GM19193 (cell line): Measurements from ENCODE around the gene CD101.

ENCODE experiments used
- POLR2A ChIP-seq: IDR thresholded peaks from 4 replicates; pipeline ENCODE4 v1.6.1; 2011; ENCODE audit not compliant: insufficient read depth, insufficient read length; ENCODE audit errors: extremely low read depth

The CD101 gene

DNA sequence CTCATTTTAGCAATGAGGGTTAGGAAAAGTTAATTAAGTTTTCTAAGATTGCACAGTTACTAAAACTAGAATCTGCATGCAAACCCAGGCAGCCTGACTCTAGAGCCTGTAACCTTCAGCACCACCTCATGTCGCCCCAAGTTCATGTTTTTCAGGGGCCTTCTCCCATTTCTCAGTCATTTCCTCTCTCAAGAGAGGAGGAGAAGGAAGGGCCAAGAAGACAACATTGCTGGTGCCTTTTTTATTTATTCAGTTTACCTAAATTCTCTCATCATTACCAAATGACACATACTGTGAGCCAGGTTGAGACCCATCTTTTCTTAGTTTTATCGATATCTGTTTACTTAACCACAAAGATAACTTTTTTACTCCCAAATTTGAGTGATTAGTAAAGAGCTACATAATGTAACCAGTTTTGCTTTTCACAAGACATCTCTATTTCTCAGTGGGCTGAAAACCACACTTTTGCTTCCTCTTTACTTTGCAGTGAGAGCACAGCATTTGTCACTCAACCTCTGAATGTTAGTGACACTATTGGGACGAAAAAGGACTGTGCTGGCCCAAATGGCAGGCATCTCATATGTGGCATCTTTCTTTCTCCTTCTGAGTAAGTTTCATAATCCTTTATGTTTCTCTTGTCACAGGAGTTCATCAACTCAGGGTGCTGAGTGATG, at the start of gene CD101:
CD101 (plus strand) TSS at position 507 of the 674 bp plus-strand sequence; CDS start at position 565, 58 bp downstream.
- TF ChIP-seq POLR2A: no peak

DNA sequence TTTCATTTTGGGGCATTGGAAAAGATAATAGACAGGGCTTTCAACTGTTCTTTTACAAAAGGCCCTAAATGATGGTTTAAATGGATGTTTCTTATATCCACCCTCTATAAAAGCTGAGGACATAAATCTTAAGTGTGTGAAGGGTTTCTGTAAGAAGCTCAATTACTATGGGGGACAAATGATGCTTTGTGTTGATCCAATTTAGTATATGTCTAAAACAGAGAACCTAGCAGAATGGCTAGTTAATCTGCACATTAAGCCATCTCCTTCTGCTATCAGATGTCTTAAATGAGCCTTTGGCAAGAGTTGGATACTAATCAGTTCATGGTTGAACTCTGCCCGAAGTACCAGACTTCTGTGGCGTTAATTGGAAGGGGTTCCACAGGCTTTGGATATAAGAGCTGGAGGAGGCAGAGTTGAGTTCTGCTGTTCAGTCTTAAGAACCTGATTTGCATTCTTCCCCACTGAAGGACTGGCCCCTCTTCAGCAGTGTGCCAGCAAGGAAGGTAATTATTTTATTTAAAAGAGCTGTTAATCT, 48.8 kb upstream of the CD101 start:
- no peak for TF ChIP-seq POLR2A

DNA sequence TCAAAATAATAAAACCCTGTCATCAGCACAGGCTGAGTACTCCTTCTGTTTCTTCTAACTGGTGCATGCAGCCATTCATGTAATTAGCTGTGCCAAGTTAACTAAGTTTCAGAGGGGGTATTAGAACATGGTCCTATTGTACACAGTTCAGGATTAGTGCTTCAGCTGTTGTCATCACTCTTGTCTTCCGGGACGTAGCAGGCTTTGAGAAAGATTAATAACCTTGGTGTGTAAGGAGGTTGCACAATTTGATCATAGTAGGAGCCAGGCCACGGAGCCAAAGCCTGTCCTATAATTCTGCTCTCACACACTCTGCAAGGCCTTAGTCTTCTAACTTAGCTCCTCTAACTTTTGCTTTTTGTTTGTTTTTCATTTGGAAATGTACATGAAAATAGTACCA, 47.1 kb upstream of the CD101 start:
- no peak for TF ChIP-seq POLR2A

DNA sequence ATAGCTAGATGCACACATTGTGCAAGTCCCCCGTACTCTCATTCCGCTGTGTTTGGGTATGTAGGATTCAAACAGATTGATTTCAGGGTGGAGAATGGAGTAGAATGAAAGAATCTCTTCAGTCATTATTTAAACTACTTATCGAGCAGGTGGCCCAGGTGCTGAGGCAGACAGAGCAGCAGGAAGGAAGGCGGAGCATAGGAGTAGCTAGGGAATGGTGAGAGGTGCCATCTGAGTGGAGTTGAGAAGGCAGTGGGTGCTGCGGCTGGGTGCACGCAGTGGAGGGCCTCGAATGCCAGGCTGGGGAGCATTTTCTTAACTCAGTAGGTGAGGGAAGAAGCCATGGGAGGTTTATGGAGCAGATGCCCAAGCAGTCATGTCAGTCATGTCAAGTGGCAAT, 45.2 kb upstream of the CD101 start:
- no peak for TF ChIP-seq POLR2A

DNA sequence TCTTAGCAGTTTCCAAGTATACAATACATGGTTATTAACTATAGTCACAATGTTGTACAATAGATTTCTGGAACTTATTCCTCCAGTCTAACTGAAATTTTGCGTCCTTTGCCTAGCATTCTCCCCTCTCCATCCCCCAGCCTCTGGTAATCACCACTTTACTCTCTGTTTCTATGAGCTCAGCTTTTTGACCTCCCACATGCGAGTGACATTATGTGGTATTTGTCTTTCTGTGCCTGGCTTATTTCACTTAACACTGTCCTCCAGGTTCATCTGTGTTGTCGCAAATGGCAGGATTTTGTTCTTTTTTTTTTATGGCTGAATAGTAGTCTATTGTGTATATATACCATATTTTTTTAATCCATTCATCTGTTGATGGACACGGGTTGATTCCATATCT, 43.9 kb upstream of the CD101 start:
- TF ChIP-seq POLR2A: no peak

DNA sequence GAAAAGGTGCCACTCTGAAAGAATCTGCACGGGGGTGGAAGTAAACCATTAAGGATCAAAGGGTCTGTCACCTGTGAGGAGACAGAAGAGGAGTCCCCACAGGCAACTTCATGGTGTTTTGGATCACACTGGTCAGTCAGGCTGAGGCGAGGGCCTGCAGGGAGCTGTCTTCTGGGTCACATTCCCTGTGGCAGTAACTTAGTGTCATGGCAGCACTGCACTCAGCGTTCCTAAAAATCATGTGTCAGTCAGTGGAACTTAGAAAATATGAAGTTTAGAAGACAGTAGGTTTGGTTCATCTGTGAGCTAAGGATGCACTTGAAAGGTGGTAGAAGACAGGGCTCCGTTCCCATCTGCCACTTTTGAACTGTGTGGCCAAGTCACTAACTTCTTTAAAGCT, 43.5 kb upstream of the CD101 start:
- TF ChIP-seq POLR2A: no peak

DNA sequence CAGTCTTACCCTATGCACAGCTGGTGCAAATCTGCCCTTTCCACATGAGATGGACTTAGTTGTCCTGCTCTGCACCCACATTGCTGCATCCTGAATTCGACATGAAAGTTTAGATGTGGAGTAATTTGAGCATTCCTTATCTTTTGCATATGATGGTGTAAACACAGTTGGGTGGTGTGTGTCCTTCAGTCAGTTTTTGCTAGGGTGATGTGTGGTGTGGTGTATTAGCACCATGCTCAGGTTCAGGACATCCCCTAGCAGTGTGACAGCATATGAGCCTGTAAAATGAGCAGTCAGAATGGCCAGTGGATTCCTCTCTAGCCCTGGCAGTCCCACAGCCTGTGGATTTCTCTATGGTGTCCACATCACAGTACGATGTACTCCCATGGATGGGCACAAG, 42.6 kb upstream of the CD101 start:
- TF ChIP-seq POLR2A: no peak

DNA sequence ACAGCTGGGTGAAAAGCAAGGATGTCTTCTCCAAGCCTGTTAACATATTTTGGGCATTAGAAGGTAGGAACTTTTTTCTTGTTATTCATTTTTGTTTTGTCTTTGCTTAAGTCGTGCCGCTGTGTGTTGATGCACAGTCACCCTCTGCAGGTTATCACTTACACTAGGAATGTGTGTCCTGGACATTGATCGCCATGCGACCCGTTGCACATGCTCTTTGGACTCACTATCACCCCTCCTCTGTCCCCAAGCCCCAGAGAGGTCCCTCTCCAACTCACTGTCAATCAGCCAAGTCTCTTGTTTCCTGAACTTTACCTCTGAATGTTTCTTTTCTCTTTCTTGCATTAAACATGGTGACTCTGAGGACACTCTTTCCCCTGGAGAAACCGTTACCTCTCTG, 40.0 kb upstream of the CD101 start:
- no peak for TF ChIP-seq POLR2A

DNA sequence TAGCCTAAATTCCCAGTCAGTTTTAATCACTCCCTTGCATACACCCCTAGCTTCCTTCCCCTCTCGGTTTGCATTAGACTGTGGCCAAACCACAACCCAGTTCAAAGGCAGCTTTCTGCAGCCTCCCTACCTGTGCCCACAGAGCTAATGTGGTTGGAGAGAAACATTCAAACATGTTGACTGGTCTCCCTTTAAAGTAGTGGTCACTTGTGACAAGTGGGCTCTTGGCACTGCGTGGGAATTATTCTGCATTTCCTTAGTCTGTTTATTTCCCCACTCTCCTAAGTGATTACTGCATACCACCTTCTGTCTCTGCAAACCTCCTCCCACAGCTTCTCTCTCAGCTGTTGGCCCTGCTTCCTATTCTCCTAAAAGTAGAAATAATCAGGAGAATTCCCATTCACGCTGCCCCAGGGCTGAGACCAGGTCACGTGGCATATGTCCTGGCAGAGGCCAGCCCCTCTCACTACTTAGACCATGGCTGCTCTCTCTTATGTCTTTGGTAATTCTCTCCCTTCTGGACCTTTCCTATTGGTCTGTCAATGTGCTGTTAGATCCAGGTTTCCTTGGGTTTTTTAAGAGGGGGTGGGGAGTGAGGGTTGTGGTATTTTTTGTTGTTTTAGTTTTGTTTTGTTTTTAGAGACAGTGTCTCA, 38.4 kb upstream of the CD101 start:
- no peak for TF ChIP-seq POLR2A

GRCh38 chr1:116966791-116967190, 34.8 kb upstream of the CD101 start:
- TF ChIP-seq POLR2A: no peak

DNA sequence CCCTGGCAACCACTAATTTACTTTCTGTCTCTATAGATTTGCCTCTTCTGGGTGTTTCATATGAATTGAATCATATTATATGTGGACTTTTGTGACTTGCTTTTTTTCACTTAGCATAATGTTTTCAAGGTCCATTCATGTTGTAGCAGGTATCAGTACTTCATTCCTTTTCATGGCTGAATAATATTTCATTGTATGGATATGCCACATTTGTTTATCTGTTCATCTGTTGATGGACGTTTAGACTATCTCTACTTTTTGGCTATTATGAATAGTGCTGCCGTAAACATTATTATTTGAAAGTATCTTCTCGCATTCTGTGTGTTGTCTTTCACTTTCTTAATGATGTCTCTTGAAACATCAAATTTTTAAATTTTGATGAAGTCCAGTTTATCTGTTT, 32.8 kb upstream of the CD101 start:
- no peak for TF ChIP-seq POLR2A

DNA sequence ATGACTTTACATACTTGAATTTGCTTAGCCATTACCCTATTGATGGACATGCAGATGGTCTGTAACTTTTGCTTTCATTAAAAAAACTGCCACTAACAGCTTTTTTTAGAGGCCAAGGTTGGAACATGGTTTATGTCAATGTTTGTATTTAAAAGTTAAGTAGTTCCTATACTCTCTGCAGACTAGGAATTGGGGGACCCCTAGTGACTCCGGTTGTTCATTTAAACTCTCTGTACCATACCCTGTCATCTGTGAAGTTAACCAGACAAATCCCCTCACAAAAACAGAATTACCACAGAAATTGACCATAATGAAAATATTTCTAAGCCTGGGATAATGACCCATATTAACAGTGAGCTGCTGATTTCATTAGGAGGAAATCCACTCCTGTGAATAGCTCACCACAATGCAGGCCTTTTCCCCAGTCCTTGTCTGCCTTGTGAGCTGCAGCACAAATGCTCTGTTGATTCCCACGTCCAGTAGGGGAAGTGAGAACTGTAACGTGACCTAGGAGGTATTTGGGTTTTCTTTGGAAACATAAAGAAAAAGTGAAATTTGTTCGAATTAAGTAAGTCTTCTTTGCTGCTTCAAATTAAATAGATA, 30.2 kb upstream of the CD101 start:
- TF ChIP-seq POLR2A: no peak

DNA sequence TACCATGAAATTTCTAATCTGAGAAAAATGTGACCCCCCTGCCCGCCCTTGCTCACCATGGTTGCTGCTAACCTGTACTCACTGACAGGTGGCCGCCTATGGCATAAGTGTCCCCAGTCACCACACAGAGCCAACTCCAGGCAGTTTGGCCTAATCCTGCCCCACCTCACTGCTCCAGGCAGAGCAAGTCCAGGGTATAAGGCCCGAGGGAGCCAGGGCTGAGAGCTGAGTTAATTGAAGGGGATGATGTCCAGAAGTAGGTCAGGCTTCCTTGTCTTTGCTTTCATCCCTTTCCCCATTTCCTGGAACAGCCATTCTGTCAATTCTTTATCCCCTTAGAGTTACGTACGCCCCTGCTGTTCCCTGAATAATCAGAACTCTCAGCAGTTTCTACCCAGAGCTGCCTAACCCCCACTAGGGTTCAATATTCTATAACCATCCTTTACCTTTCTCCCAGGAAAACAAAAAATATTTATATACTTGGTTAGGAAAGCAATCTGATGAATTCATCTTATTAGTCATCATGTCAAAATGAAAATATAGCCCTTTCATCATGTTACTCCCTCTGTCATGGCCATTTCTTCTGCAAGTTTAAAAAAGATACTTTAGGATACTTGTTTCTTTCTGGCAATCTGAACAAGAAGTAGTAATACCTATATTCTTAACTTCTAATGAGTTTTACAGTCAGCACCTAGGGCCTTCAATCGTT, 29.4 kb upstream of the CD101 start:
- no peak for TF ChIP-seq POLR2A

DNA sequence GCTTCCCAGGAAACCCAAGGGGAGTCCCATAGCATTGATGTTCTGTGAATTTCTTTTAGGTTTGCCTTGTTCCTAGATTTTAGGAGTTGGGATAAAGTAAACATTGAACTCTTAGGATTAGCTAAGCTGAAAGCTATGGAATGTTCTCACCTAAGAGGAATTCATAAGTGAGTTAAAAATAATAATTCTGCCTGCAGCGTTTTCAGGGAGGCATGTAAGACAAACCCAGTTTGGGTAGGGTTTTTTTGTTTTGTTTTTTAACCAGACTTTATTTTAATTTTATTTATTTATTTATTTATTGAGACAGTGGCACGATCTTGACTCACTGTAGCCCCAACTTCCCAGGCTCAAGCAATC, 28.9 kb upstream of the CD101 start:
- no peak for TF ChIP-seq POLR2A

DNA sequence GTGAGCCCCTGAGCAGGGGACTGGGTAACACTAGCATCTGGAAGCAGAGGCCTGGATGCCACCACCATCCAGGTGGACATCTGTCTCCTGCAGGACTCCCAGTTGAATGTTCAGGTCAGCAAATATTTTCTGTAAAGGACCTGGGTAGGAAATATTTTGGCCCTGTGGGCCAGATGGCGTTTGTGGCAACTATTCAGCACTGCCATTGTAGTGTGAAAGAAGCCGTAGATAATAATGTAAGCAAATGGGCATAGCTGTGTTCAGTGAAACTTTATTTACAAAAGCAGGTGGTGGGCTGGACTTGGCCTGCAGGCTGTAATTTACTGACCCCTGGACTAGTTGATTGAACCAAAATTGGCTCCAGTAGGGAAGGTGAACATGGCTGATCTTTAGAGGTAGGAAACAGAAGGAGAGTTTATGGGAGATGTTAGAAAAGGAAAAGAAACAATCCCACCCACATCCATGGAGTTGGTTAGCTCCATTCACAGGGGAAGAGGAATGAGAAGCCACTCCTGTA, 20.0 kb upstream of the CD101 start:
- TF ChIP-seq POLR2A: no peak

- TF ChIP-seq POLR2A: no peak
Observed at GRCh38 chr1:116982319-116983004, 19.1 kb upstream of the CD101 start.

DNA sequence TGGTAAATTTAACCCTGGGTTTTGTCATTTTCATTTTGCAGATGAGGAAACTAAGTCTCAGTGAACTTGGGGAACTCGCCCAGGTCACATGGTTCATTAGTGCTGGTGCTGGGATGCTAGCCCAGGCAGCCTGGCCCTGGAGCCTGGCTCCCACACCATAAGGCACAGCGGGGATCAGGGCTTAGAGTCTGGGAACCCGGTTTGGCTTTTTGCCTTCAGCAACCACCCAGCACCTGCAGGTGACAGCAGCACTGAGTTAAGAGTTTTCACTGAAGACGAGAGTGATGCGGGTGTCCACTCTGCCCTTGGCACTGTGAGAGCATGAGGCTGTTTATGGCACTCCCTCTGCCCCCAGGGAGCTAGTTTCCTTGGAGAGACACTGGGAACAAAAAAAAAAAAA, 18.4 kb upstream of the CD101 start:
- TF ChIP-seq POLR2A: no peak
